HCT116 (cell line): ENCODE measurements around the gene UBQLN1.
A peak's percentile ranks its signal among the peaks of the same experiment; 100 is the strongest.

Experiments used
- CBX3 ChIP-seq: IDR thresholded peaks from 2 replicates; pipeline ENCODE4 v1.6.1; 2012; ENCODE audit warnings: low read depth
- CEBPB ChIP-seq: IDR thresholded peaks from 2 replicates; pipeline ENCODE4 v1.6.1; 2012; ENCODE audit warnings: low read depth
- CTCF ChIP-seq, 3 experiments: fragments of 200-600 bp in 1 of 3; sonication (generic) in 1 of 3; IDR thresholded peaks in 2 of 3; conservative IDR thresholded peaks in 1 of 3; 2 replicates each; pipeline ENCODE4 v1.5.1; 2012 to 2017; ENCODE audit warnings: low read depth in 2 of 3, low read length in 2 of 3, antibody characterized with exemption in 1 of 3, borderline replicate concordance in 1 of 3, control low read depth in 1 of 3, mild to moderate bottlenecking in 1 of 3, mixed read lengths in 1 of 3, mixed run types in 1 of 3, moderate library complexity in 1 of 3; ENCODE audit not compliant: insufficient read depth in 1 of 3
- ELF1 ChIP-seq: IDR thresholded peaks from 2 replicates; pipeline ENCODE4 v1.6.1; 2012; ENCODE audit warnings: low read depth, borderline replicate concordance
- EZH2 ChIP-seq: fragments of 200-600 bp; sonication (generic); IDR thresholded peaks from 2 replicates; pipeline ENCODE4 v1.6.1; 2017; ENCODE audit warnings: antibody characterized with exemption, mixed run types
- JUND ChIP-seq: IDR thresholded peaks from 2 replicates; pipeline ENCODE4 v1.6.1; 2012
- POLR2A ChIP-seq: IDR thresholded peaks from 2 replicates; pipeline ENCODE4 v1.7.0; 2011; ENCODE audit warnings: borderline replicate concordance; ENCODE audit not compliant: insufficient read depth, insufficient read length; ENCODE audit errors: extremely low read depth
- POLR2AphosphoS5 ChIP-seq: IDR thresholded peaks from 2 replicates; pipeline ENCODE4 v1.6.1; 2011; ENCODE audit warnings: mild to moderate bottlenecking, low read depth, low read length, moderate library complexity
- RAD21 ChIP-seq: IDR thresholded peaks from 2 replicates; pipeline ENCODE4 v1.6.1; 2012; ENCODE audit warnings: low read depth, mild to moderate bottlenecking
- SIN3A ChIP-seq: IDR thresholded peaks from 2 replicates; pipeline ENCODE4 v1.6.1; 2012; ENCODE audit warnings: low read depth
- SP1 ChIP-seq: IDR thresholded peaks from 2 replicates; pipeline ENCODE4 v1.6.1; 2012; ENCODE audit warnings: low read depth
- YY1 ChIP-seq: IDR thresholded peaks from 2 replicates; pipeline ENCODE4 v1.6.1; 2011; ENCODE audit warnings: low read length, low read depth, moderate library complexity, mild to moderate bottlenecking; ENCODE audit not compliant: insufficient replicate concordance; ENCODE audit errors: extremely low read depth
- ZNF274 ChIP-seq: fragments of 200-500 bp; sonication (Bioruptor generic); IDR thresholded peaks from 2 replicates; pipeline ENCODE4 v1.6.1; 2014; ENCODE audit warnings: mild to moderate bottlenecking, low read depth, low read length, inconsistent platforms
- TF ChIP-seq, protein P1 (sequence below): IDR thresholded peaks from 2 replicates; pipeline ENCODE4 v1.6.1; 2012

GRCh38 chr9:83642793-83643192 is 65.0 kb downstream of the UBQLN1 start:
- TF ChIP-seq CTCF (IDR thresholded peaks at IDR 0.05 in 2 of 3, conservative IDR thresholded peaks at IDR 0.05 in 1 of 3; ENCODE audit: borderline replicate concordance in 1 of 3, insufficient read depth in 1 of 3, low read depth in 2 of 3, low read length in 2 of 3), result 0 out of 6 replicates have a peak, but pooled peaks of 1 of the 3 experiments have one; percentile 7
- no peak for TF ChIP-seq SIN3A
- no peak for TF ChIP-seq YY1
- TF ChIP-seq ZNF274, result no peak
- TF ChIP-seq SP1, result no peak
- TF ChIP-seq, protein P1, sequence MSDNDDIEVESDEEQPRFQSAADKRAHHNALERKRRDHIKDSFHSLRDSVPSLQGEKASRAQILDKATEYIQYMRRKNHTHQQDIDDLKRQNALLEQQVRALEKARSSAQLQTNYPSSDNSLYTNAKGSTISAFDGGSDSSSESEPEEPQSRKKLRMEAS, result no peak
- TF ChIP-seq POLR2AphosphoS5, result no peak
- no peak for TF ChIP-seq POLR2A
- TF ChIP-seq CEBPB, result no peak
- no peak for TF ChIP-seq JUND
- no peak for TF ChIP-seq RAD21
- no peak for TF ChIP-seq ELF1
- no peak for TF ChIP-seq CBX3
- no peak for TF ChIP-seq EZH2
